ENCODE results near the gene INO80E. TPM values are rescaled to one million over a fixed set of nuclear protein-coding genes. Genes with fewer than 3 reads are reported as not detected.

INO80E gene
- total and polyA plus RNA-seq, 2 of the 8 experiments (the other 6 are each of a cell fraction or from before 2014, with no cell fraction given), result 43.0 to 91.2 TPM

- Histone ChIP-seq H3K23ac (ENCODE audit: insufficient read length) (no peak overlapping the region), H2BK5ac (ENCODE audit: low read depth, low read length) (no peak overlapping the region), H3K14ac (ENCODE audit: insufficient read length) (no peak overlapping the region), H3K9ac (replicated peaks in 1 of 4; ENCODE audit: extremely low read depth in 1 of 4, low read depth in 3 of 4, low read length in 3 of 4) (no peak overlapping the region), H3K56ac (replicated peaks; ENCODE audit: insufficient read length, low read depth, low read length) (no peak overlapping the region), H4K91ac (replicated peaks; ENCODE audit: insufficient read length, low read length) (no peak overlapping the region), H2AFZ (ENCODE audit: low read length) (no peak overlapping the region), H2BK20ac (ENCODE audit: low read length) (no peak overlapping the region), H4K20me1 (replicated peaks in 1 of 2; ENCODE audit: control insufficient read depth in 1 of 2, insufficient read depth in 2 of 2, low read length in 2 of 2) (peaks cover 0 to 2% of the 10 kb centered on the region in 2 experiments), H3K4me1 (replicated peaks in 1 of 4; ENCODE audit: control insufficient read depth in 3 of 4, insufficient read depth in 4 of 4, low read length in 3 of 4) (no peaks in the 10 kb centered on the region), H4K8ac (ENCODE audit: extremely low read depth, insufficient read depth, low read length) (no peak overlapping the region; the same call in 1 of the 2 replicates), H3K27me3 (replicated peaks in 1 of 4; ENCODE audit: control insufficient read depth in 3 of 4, extremely low read depth in 1 of 4, insufficient read depth in 3 of 4, low read length in 3 of 4) (no peaks in the 10 kb centered on the region), H3K18ac (ENCODE audit: extremely low read depth, low read length) (no peak overlapping the region), H2AK5ac (ENCODE audit: low read depth, low read length) (no peak overlapping the region), H3K23me2 (ENCODE audit: low read depth, low read length) (no peaks in the 10 kb centered on the region), H3K9me3 (ENCODE audit: insufficient read depth in 2 of 2, low read depth in 1 of 2, low read length in 1 of 2) (no peaks in the 10 kb centered on the region), H3K79me2 (ENCODE audit: control insufficient read depth in 1 of 2, insufficient read depth in 2 of 2, low read length in 2 of 2) (no peaks in the 10 kb centered on the region; a peak in 1 of 4 replicates), H3K36me3 (ENCODE audit: control insufficient read depth in 2 of 4, insufficient read depth in 4 of 4, low read length in 3 of 4) (peaks cover 21 to 90% (median 69%) of the 10 kb centered on the region in 4 experiments), H4K5ac (ENCODE audit: insufficient read length, low read depth, low read length) (no peak overlapping the region), H2BK15ac (ENCODE audit: low read length) (no peak overlapping the region), H3K4ac (replicated peaks; ENCODE audit: insufficient read length, low read depth, low read length) (no peak overlapping the region), H3K27ac (ENCODE audit: low read depth, low read length) (no peak overlapping the region), H3K4me3 (ENCODE audit: extremely low read depth in 1 of 4, insufficient read depth in 2 of 4, low read depth in 3 of 4, low read length in 4 of 4) (no peak overlapping the region), H2BK12ac (ENCODE audit: low read depth, low read length) (no peak overlapping the region), H3K4me2 (ENCODE audit: insufficient read depth in 1 of 2, low read depth in 2 of 2, low read length in 2 of 2) (no peak overlapping the region), H2BK120ac (replicated peaks; ENCODE audit: low read depth, low read length) (no peak overlapping the region), H3K79me1 (ENCODE audit: low read depth, low read length) (peaks cover 7% of the 10 kb centered on the region; the same call in 1 of the 2 replicates)
- ChIA-PET CTCF (ENCODE audit: partially characterized antibody) (interaction anchor here (1.2 to 1.7 kb wide), 3 partner anchors 11 to 50 kb away, joined by 3 read pairs; no protein-coding TSS in a partner anchor), POLR2A (ENCODE audit: partially characterized antibody) (interaction anchor here (1.1 to 2.7 kb wide), 4 partner anchors 9 to 21 kb away, joined by 3 to 8 read pairs (median 4); partner anchors contain the start of genes HIRIP3 and TAOK2)
- TF ChIP-seq POU5F1 (IDR thresholded peaks at IDR 0.05; ENCODE audit: low read depth, low read length) (no peak), GTF2F1 (IDR thresholded peaks at IDR 0.05; ENCODE audit: borderline replicate concordance, low read depth, low read length) (no peak), TAF7 (optimal IDR thresholded peaks at IDR 0.05; ENCODE audit: borderline replicate concordance, low read depth, low read length) (no peak), RBBP5 (IDR thresholded peaks at IDR 0.05; ENCODE audit: borderline replicate concordance, low read depth, low read length) (no peak), RNF2 (IDR thresholded peaks at IDR 0.05; ENCODE audit: borderline replicate concordance, low read depth, low read length, missing control alignments, poor library complexity, severe bottlenecking) (no peak), TEAD4 (IDR thresholded peaks at IDR 0.05; ENCODE audit: low read depth, low read length) (no peak), HDAC2 (IDR thresholded peaks at IDR 0.05; ENCODE audit: borderline replicate concordance in 1 of 2, low read depth in 2 of 2, low read length in 2 of 2) (no peak)
- no peak for FAIRE-seq
- no peak for DNase-seq (ENCODE audit: low read depth in 1 of 2, low spot score in 2 of 2)
- 96% methylated on average over 24 of the region's 24 CpGs; no CpG with 5 or more reads in 1 of the 2 experiments for WGBS, 2 experiments (ENCODE audit: extremely low coverage in 1 of 2, insufficient coverage in 1 of 2, insufficient read length in 1 of 2, insufficient replicate concordance in 2 of 2, low coverage in 1 of 2, low lambda C conversion rate in 2 of 2, missing lambda C conversion rate in 1 of 2)
These were observed 13.3 kb upstream of the INO80E start for GRCh38 chr16:29982560-29983419.
